HG03066 (cell line): Measurements from ENCODE around the gene TERT.
"Not testable (repeated sequence)": the region's sequence is repeated elsewhere in the genome, so short reads cannot be mapped to it uniquely, and the experiment has no call there.

Source experiments
- ATAC-seq: cut with Tn5 transposase; IDR thresholded peaks from one replicate; pipeline ENCODE4 v1.9.1; 2021; ENCODE audit warnings: low read depth; ENCODE audit not compliant: unreplicated experiment

Gene TERT

DNA sequence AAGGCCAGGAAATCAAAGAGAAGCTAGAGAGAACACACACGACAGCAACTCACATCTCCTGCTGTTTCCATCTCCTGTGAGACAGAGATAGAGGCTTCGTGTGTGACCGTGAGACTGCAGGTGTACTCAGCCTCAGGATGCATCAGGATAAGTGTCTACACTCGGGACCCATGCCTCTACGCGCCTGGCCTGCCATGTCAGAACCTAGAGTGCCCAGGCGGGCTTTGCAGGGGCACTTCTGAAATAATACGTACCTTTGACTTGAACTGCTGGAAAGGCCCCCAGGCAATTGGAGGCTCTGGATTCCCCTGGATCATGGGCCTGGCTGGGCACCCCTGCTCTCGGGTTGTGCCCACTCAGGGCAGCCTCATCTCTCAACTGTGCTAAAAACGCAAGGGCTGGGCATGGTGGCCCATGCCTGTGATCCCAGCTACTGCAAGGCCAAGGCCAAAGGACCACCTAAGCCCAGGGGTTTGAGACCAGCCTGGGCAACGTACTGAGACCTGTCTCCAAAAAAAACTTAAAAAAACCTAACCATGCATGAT is 37.1 kb upstream of the TERT start:
- no peak for ATAC-seq

DNA sequence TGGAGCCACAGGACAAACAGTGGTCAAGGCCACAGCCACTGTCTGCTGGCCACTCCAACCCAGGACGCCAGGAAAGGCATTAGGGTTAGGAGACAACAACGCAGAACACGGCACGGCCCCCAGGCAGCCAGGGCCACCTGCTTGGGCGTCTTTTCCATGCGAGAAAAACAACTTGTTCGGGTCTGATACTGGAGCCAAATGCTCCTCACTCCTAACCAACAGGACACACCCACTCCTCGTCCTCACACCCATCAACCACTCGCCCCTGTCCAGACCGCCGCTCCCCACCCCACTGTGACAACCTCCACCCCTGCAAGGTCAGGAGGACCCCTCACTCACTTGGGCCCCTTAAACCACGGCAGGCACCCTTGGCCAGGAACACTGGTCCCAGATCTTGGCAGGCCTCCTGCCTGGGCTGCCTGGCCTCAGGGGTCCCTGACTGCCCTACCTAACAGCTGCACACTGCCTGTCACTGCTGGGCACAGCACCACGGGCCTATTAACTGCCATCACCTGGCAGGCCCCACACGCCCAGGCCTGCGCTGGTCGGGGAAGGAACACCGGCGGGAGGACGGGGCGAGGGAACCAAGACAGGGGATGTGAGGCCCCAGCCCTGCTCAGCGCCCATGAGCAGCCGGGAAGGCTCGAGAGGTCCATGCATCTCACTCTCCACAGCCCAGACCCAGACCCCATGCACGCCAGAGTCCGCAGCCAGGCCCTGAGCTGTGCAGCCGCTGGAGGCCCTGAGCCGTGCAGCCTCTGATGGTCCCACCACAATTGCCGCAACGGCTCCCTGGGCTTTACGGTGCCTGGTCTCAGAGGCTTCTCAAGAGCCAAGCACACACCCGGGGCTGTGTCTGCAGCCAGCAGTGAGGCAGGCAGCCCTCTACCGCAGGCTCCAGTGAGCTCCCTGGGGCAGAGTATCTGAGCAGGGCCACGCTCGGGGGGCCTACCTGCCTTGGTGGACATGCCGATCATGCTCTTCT is 36.3 kb upstream of the TERT start:
- ATAC-seq, result no peak

DNA sequence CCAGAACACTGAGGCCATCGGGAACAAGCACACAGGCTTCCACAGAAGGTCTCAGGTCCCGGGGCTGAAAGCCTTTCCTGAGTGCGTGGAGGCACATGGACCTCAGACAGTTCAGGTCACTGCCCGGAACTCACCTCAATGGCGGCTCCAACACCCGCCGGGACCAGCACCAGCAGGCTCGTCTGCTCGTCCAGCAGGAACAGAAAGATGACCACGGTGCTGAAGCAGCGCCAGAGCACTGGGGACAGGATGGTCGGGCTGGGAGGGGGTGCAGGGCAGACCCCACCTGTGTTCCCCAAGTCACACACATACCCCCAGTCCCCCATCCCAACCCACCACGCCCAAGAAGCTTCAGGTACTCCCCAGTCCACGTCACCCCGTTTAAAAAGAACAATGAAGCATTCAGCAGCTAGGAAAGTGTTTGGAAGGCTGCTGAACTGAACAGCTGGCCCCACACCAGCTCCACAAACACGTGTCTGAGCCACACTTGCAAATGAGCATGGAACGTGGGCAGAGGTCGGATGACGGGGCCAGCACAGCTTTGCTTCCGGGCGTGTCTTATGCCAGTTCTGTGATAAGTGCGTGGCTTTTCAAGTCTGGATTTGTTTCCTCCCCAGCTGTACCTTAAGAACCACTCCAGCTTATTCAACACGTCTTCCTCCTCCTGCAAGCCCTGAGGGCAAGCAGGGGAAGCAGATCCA is 35.4 kb upstream of the TERT start:
- ATAC-seq, result no peak

DNA sequence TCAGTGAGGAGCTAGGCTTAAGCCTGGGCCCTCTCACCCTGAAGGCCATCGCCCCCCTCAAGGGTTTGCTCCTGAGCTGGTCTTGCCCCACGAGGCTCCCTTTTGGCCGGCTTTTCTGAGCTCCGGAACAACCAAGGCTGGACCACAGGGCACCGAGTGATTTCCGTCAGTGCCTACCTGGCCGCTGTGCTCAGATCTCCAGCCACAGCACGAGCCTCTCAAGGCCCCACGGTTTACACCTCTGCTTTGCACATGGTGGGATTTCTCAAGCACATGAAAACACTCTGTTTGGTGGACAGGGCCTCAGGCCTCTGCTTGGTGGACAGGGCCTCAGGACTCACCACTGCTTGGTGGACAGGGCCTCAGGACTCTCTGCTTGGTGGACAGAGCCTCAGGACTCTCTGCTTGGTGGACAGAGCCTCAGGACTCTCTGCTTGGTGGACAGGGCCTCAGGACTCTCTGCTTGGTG is 34.3 kb upstream of the TERT start:
- no peak for ATAC-seq

DNA sequence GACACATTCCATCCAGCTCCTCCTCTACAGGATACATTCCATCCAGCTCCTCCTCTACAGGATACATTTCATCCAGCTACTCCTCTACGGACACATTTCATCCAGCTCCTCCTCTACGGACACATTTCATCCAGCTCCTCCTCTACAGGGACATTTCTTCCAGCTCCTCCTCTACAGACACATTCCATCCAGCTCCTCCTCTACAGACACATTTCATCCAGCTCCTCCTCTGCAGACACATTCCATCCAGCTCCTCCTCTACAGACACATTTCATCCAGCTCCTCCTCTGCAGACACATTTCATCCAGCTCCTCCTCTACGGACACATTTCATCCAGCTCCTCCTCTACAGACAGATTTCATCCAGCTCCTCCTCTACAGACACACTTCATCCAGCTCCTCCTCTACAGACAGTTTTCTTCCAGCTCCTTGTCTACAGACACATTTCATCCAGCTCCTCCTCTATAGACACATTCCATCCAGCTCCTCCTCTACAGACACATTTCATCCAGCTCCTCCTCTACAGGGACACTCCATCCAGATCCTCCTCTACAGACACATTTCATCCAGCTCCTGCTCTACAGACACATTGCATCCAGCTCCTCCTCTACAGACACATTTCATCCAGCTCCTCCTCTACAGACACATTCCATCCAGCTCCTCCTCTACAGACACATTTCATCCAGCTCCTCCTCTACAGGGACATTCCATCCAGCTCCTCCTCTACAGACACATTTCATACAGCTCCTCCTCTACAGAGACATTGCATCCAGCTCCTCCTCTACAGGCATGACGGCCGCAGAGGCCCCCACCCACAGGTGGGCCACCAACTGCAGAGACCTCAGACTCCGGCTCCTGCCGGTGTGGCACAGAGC is 33.6 kb upstream of the TERT start:
- not testable (repeated sequence) for ATAC-seq

DNA sequence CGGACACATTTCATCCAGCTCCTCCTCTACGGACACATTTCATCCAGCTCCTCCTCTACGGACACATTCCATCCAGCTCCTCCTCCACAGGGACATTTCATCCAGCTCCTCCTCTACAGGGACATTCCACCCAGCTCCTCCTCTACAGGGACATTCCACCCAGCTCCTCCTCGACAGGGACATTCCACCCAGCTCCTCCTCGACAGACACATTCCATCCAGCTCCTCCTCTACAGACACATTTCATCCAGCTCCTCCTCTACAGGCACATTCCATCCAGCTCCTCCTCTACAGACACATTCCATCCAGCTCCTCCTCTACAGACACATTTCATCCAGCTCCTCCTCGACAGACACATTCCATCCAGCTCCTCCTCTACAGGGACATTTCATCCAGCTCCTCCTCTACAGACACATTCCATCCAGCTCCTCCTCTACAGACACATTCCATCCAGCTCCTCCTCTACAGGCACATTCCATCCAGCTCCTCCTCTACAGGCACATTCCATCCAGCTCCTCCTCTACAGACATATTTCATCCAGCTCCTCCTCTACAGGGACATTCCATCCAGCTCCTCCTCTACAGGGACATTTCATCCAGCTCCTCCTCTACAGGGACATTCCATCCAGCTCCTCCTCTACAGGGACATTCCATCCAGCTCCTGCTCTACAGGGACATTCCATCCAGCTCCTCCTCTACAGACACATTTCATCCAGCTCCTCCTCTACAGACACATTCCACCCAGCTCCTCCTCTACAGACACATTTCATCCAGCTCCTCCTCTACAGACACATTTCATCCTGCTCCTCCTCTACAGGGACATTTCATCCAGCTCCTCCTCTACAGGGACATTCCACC is 32.3 kb upstream of the TERT start:
- ATAC-seq, result not testable (repeated sequence)

DNA sequence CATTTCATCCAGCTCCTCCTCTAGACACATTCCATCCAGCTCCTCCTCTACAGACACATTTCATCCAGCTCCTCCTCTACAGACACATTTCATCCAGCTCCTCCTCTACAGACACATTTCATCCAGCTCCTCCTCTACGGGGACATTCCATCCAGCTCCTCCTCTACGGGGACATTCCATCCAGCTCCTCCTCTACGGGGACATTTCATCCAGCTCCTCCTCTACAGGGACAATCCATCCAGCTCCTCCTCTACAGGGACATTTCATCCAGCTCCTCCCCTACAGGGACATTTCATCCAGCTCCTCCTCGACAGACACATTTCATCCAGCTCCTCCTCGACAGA is 31.6 kb upstream of the TERT start:
- not testable (repeated sequence) for ATAC-seq

DNA sequence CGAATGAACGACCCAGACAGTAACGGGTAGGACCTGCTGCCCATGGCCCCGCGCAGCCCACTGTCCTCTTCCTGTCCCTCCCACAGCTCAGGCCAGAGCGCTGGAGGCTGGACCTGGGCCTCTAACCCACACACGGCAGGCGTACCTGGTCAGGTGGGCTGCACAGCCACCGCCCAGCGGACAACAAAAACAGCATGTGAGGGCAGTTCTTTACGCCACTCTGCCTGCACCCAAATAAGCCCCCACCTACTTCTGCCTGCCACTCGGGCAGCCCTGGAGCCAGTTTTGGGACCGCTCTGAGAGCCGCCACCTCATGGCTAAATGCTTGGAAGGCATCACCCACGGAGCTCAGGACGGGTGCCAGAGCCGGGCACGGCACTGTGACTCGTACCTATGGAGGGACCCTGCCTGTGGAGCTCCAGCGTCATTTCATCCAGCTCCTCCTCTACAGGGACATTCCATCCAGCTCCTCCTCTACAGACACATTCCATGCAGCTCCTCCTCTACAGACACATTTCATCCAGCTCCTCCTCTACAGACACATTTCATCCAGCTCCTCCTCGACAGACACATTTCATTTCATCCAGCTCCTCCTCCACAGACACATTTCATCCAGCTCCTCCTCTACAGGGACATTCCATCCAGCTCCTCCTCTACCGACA is 31.1 kb upstream of the TERT start:
- ATAC-seq, result no peak

DNA sequence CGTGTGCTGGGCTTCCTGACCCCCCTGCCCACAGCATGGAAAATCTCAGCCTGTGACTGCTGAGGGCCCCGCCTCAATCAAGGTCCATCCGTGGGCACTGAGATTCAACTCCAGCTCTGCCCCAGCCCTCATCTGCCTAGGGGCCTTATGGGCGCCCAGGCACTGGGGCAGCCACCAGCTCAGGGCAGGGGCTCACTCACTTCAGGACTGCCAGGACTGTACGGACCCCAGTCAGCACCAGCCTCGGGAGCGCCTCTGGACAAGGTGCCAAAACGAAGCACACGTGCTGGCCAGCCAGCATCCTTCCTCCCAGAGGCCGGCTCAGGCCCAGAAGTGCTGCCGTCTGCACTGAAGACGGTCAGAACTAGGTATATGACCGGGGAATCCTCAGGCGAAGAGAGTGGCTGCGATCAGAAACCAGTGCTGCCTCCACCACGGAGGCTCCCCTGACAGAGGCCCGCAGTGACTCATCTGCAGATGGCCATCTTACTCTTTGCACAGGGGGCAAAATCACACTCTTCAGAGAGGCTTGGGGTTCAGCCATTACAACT is 30.4 kb upstream of the TERT start:
- no peak for ATAC-seq

DNA sequence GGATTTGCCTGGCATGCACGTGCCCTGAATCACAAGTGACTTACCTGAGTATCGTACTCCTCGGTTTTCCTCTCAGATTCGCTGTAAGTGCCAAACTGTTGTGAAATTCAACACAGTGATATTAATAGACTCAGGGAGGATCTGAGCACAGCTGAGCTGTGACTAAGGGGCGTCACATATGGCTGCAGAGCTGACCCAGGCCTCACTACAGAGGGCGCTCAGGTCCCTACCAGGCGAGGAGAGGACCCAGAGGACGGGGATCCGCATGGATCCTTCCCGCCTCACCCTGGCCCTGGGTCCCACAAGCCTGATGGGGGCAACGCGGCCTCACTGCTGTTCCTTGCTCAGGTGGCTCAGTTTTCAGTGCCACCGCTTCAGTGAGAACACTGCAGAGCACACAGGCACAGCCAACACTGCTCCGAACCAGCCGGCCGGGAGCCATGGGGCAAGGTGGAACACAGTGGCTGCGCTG is 29.9 kb upstream of the TERT start:
- no peak for ATAC-seq

DNA sequence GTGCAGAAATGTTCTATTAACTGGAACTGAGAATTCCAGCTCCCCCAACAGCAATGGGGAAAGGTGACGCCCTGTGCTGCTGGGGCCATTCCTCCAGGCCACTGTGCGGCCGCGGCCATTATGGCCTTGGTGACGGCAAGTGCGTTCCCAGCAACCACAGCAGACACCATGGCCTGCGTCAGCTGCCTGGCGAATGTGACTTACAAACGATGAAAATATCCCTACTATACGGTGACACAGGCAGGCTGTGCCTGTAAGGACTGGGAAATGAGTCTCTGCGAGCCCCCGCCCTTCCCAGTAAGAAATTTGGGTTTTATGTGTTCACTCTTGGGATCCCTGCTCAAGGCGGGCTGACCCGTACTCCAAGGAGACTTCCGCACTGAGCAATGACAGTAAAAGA is 29.4 kb upstream of the TERT start:
- no peak for ATAC-seq

DNA sequence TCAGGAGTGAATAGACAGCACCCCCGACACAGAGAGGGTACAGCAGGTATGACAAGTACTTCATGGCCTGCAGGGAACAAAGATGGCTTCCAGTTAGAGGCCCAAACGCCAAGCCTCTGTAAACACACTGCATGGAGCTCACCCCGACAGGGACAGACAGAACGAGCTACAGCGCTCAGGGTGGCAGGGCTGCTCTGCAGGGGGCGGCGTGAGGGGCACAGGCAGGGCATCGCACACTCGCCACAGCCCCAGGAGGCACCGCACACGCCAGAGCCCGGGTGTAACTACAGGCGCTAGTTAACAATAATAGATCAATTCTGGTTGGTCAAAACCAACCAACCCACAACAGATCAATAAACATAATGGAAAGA is 28.9 kb upstream of the TERT start:
- ATAC-seq, result no peak

DNA sequence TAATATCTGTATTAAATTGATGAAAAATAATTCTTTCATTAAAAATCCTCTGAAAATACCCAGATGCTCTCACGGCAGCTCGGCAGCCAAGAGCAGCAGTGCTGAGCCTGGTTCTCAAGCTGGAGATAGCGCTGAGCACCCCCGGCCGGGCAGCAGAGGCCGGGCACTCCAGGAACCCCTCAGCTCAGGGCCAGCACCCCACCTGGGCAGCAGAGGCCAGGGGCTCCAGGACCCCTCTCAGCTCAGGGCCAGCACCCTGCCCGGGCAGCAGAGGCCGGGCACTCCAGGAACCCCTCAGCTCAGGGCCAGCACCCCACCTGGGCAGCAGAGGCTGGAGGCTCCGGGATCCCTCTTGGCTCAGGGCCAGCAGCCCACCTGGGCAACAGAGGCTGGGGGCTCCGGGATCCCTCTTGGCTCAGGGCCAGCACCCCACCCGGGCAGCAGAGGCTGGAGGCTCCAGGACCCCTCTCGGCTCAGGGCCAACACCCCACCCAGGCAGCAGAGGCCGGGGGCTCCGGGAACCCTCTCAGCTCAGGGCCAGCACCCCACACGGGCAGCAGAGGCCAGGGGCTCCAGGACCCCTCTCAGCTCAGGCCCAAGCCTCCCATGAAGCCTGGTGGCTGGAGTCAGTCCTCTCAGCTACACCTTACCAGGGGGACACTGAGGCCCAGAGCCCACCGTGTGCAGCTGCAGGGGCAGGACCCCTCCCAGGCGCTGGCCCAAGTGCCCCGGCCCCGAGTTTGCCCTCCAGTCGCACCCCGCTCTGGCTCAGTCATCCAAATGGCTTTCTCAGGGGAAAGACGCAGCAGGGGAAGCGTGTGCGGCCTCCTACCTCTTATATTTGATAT is 28.3 kb upstream of the TERT start:
- no peak for ATAC-seq

DNA sequence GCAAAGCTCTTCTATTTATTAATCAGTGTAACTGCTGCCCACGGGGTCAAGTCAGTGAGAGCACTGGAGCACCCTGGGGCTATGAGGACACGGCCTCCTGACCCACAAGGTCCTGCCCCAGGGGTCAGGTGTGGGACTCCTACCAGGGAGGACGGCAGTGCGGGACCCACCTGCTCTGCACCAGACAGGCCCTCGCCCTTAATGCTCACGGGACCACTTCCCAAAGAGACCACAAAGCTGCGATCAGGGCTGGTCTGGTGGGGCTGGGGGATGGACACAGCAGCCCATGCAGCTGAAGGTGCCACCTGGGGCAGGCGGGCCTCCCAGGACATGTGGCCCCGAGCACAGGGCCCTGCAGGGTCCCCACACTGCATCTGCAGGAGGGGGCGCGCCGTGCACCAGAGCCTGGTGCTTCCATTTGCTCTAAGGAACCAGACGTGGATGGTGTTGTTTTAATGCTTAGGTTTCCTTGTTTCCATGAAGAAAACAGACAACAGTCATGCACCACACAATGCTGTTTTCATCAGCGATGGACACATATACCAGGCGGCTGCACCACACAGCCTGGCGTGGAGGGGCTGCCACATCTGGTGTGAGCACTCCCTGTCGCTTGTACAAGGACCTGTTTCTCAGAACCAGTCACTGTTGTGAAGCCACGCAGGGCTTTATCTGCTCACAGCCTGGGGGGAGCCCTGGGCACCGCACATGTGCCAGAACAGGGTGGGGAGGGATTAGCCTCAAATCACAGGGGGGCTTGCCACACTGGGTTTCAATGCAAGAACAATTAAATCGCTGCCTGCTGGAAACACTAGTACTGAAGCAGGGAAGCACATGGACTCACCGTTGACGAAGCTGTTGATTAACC is 27.4 kb upstream of the TERT start:
- ATAC-seq, result no peak

DNA sequence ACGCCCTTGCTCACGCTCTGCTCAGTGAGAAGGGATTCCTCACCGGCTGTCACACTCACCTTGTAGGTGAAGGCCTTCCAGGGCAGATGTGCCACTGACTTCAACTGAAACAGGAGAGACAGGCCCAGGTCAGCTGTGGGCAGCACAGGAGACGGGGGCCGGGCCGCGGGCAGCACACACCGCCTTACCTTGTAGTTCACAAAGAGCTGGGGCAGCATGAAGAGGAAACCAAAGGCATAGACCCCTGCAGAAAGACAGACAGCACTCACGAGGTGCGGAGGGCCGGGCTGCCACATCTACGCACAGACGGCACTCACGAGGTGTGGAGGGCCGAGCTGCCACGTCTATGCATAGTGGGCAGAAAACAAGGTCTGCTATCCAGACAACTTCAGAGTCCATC is 26.7 kb upstream of the TERT start:
- ATAC-seq, result no peak

DNA sequence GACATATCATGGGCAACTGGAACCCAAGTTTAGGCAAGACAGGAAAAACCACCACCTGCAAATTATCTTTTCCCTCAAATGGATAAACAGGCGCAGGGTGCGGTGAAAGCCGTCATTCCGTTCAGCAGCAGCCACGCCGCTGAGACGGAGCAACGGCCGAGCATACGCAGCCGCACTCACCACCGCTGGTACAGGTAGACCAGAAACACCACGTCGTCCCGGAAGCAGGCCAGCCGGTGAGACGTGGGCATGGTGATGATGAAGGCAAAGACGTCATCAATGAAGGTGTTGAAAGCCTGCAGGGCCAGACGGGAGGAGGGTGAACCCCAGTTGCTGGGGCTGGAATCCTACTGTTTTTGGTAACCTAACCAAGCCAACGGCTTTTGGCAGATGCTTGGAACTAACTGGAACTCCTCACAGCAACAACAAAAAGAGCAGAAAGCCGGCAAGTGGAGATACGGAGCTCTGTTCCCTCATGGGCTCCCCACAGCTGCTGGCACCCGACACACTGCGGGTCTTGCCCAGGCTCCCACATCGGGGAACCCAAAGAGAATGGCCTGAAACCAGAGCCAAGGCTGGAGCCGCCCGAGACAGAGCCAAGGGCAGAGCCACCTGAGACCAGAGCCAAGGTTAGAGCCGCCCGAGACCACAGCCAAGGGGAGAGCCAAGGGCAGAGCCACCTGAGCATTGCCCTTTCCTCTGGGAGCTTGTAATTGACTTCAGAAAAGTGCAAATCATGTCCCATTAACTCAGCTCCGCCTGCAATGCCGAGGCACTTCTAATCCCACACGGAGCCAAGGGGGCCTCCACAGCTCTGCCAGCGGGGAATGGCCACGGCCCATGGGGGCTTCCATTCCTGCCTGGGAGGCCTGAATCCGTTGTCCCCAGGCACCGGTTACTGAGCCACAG is 25.8 kb upstream of the TERT start:
- ATAC-seq, result no peak
